Naive B cell (primary cell): ENCODE data around the gene TMEM254. TPM values are rescaled to one million over a fixed set of nuclear protein-coding genes. Genes with fewer than 3 reads are reported as not detected.
"Not testable (repeated sequence)": the region's sequence is repeated elsewhere in the genome, so short reads cannot be mapped to it uniquely, and the experiment has no call there.

ENCODE experiments used
- ATAC-seq, 2 donors: fragments of 150-1000 bp; cut with Tn5 transposase; 2 replicates each; pipeline ENCODE4 v1.10.0; 2021; ENCODE audit warnings: low read depth in 2 of 2, mild to moderate bottlenecking in 2 of 2, moderate library complexity in 2 of 2
- DNase-seq: peaks from one replicate; pipeline ENCODE4 v3.0.0; 2022
- H3K27ac Mint-ChIP-seq, 6 donors: one replicate each; pipeline ENCODE4 v1.8.0; 2020 to 2022; ENCODE audit warnings: mild to moderate bottlenecking in 6 of 6, mixed read lengths in 6 of 6, moderate library complexity in 5 of 6, inconsistent platforms in 2 of 6
- H3K27me3 Mint-ChIP-seq, 3 donors: one replicate each; pipeline ENCODE4 v1.8.0; 2021 to 2022; ENCODE audit warnings: mixed read lengths in 3 of 3, mild to moderate bottlenecking in 1 of 3
- H3K36me3 Mint-ChIP-seq, 2 donors: one replicate each; pipeline ENCODE4 v1.8.0; 2020 to 2022; ENCODE audit warnings: mixed read lengths in 2 of 2, inconsistent platforms in 1 of 2, mild to moderate bottlenecking in 1 of 2
- H3K4me1 Mint-ChIP-seq, 3 donors: one replicate each; pipeline ENCODE4 v1.8.0; 2020 to 2022; ENCODE audit warnings: mixed read lengths in 3 of 3, inconsistent platforms in 1 of 3, mild to moderate bottlenecking in 1 of 3, moderate library complexity in 1 of 3
- H3K4me3 Mint-ChIP-seq, 8 donors: one replicate each; pipeline ENCODE4 v1.8.0; 2020 to 2022; ENCODE audit warnings: mild to moderate bottlenecking in 8 of 8, mixed read lengths in 8 of 8, moderate library complexity in 8 of 8, inconsistent platforms in 2 of 8
- H3K9me3 Mint-ChIP-seq, 7 donors: one replicate each; pipeline ENCODE4 v1.8.0; 2020 to 2022; ENCODE audit warnings: mixed read lengths in 7 of 7, mild to moderate bottlenecking in 5 of 7, inconsistent platforms in 2 of 7, moderate library complexity in 1 of 7
- polyA plus RNA-seq, 6 donors: library from polyadenylated mRNA; unstranded; fragments of 300-500 nt; fragmentation: Illumina TruSeq; gene quantifications; one replicate each; pipeline ENCODE4 v1.2.3, GENCODE V29; 2021; ENCODE audit warnings: low read depth in 6 of 6

The TMEM254 gene
- 10 to 100 TPM; 26.2 to 46.5 (median 36.7) TPM for polyA plus RNA-seq

GRCh38 chr10:80078448-80079311 lies at the start of gene TMEM254:
TSS of gene TMEM254 (plus strand) at chr10:80078665. CDS start at chr10:80078700, 35 bp downstream.
- H3K4me3 Mint-ChIP-seq, result peak within 1 kb of the TSS; percentile 87 to 98 (median 96)
- H3K27ac Mint-ChIP-seq, result peak within 1 kb of the TSS; percentile 89 to 98 (median 98)
- no peaks in the 10 kb centered on the region for H3K36me3 Mint-ChIP-seq
- DNase-seq (peak; percentile 87), ATAC-seq (peak; percentile 85 to 89)
- H3K4me1 Mint-ChIP-seq, result peaks cover 13 to 17% (median 16%) of the 10 kb centered on the region in 3 donors
- H3K9me3 Mint-ChIP-seq, result peaks cover 0 to 2% (median 0%) of the 10 kb centered on the region in 7 donors
- H3K27me3 Mint-ChIP-seq, result no peaks in the 10 kb centered on the region

- peak overlapping the region in 1 of 6 donors; percentile 47 for H3K27ac Mint-ChIP-seq
- H3K27me3 Mint-ChIP-seq, H3K36me3 Mint-ChIP-seq, H3K4me1 Mint-ChIP-seq, H3K9me3 Mint-ChIP-seq: not testable (repeated sequence)
- DNase-seq (peak; percentile 23), ATAC-seq (peak; percentile 81 to 89)
- peak overlapping the region in 1 of 8 donors; percentile 56 for H3K4me3 Mint-ChIP-seq
These were observed 49.3 kb upstream of the TMEM254 start for GRCh38 chr10:80029205-80029604.

- H3K27ac Mint-ChIP-seq, H3K4me1 Mint-ChIP-seq, DNase-seq, H3K27me3 Mint-ChIP-seq, ATAC-seq, H3K9me3 Mint-ChIP-seq, H3K36me3 Mint-ChIP-seq, H3K4me3 Mint-ChIP-seq: not testable (repeated sequence)
These were observed 48.6 kb upstream of the TMEM254 start for GRCh38 chr10:80029865-80030264.

- no peak for ATAC-seq
- peaks cover 0 to 5% (median 5%) of the 10 kb centered on the region in 3 donors for H3K4me1 Mint-ChIP-seq
These were observed 46.0 kb upstream of the TMEM254 start for GRCh38 chr10:80032503-80032902.

GRCh38 chr10:80034766-80035165 lies 43.7 kb upstream of the TMEM254 start:
- not testable (repeated sequence) for H3K36me3 Mint-ChIP-seq, H3K9me3 Mint-ChIP-seq, DNase-seq, H3K4me3 Mint-ChIP-seq, H3K4me1 Mint-ChIP-seq, H3K27me3 Mint-ChIP-seq, ATAC-seq
- H3K27ac Mint-ChIP-seq, result peak overlapping the region in 2 of 6 donors; percentile 15 to 27

More at GRCh38 chr10:80032503-80032902, 46.0 kb upstream of the TMEM254 start:
- Mint-ChIP-seq H3K27ac (no peak overlapping the region), H3K9me3 (no peaks in the 10 kb centered on the region), H3K27me3 (no peaks in the 10 kb centered on the region), H3K4me3 (no peak overlapping the region), H3K36me3 (no peaks in the 10 kb centered on the region)
- DNase-seq, result no peak

- H3K27ac Mint-ChIP-seq, result peak overlapping the region in 1 of 6 donors; percentile 59
- not testable (repeated sequence) for H3K27me3 Mint-ChIP-seq, H3K9me3 Mint-ChIP-seq, DNase-seq, H3K4me1 Mint-ChIP-seq, H3K4me3 Mint-ChIP-seq, H3K36me3 Mint-ChIP-seq, ATAC-seq
These were observed 43.0 kb upstream of the TMEM254 start for GRCh38 chr10:80035430-80035829.

- H3K9me3 Mint-ChIP-seq, H3K27me3 Mint-ChIP-seq, H3K36me3 Mint-ChIP-seq, DNase-seq, ATAC-seq, H3K4me1 Mint-ChIP-seq, H3K27ac Mint-ChIP-seq, H3K4me3 Mint-ChIP-seq: not testable (repeated sequence)
These were observed 41.5 kb upstream of the TMEM254 start for GRCh38 chr10:80036921-80037500.

- not testable (repeated sequence) for H3K36me3 Mint-ChIP-seq, ATAC-seq, H3K9me3 Mint-ChIP-seq, H3K27me3 Mint-ChIP-seq, H3K4me1 Mint-ChIP-seq, DNase-seq, H3K27ac Mint-ChIP-seq, H3K4me3 Mint-ChIP-seq
These were observed 40.2 kb upstream of the TMEM254 start for GRCh38 chr10:80038226-80038625.

- DNase-seq, result no peak
- Mint-ChIP-seq H3K9me3 (no peaks in the 10 kb centered on the region), H3K36me3 (no peaks in the 10 kb centered on the region), H3K4me1 (no peaks in the 10 kb centered on the region), H3K27ac (no peak overlapping the region), H3K27me3 (peaks cover 0 to 7% (median 0%) of the 10 kb centered on the region in 3 donors), H3K4me3 (no peak overlapping the region)
- ATAC-seq, result no peak
These were observed 37.3 kb upstream of the TMEM254 start for GRCh38 chr10:80041162-80041561.

GRCh38 chr10:80044935-80045334 lies 33.5 kb upstream of the TMEM254 start:
- not testable (repeated sequence) for H3K4me3 Mint-ChIP-seq, DNase-seq, ATAC-seq, H3K27ac Mint-ChIP-seq, H3K9me3 Mint-ChIP-seq, H3K4me1 Mint-ChIP-seq, H3K27me3 Mint-ChIP-seq, H3K36me3 Mint-ChIP-seq

- DNase-seq (peak; percentile 71), ATAC-seq (peak; percentile 96 to 97)
- H3K27me3 Mint-ChIP-seq, result peaks cover 0 to 8% (median 0%) of the 10 kb centered on the region in 3 donors
- H3K27ac Mint-ChIP-seq, result peak overlapping the region in 2 of 6 donors; percentile 15 to 65
- no peak overlapping the region for H3K4me3 Mint-ChIP-seq
- H3K36me3 Mint-ChIP-seq, result no peaks in the 10 kb centered on the region
- no peaks in the 10 kb centered on the region for H3K9me3 Mint-ChIP-seq
- H3K4me1 Mint-ChIP-seq, result no peaks in the 10 kb centered on the region
These were observed 31.6 kb upstream of the TMEM254 start for GRCh38 chr10:80046629-80047441.

- peaks cover 0 to 8% (median 0%) of the 10 kb centered on the region in 3 donors for H3K27me3 Mint-ChIP-seq
- no peak for DNase-seq
- H3K27ac Mint-ChIP-seq, result no peak overlapping the region
- H3K4me1 Mint-ChIP-seq, result no peaks in the 10 kb centered on the region
- no peaks in the 10 kb centered on the region for H3K9me3 Mint-ChIP-seq
- no peak overlapping the region for H3K4me3 Mint-ChIP-seq
- no peak for ATAC-seq
- no peaks in the 10 kb centered on the region for H3K36me3 Mint-ChIP-seq
These were observed 27.7 kb upstream of the TMEM254 start for GRCh38 chr10:80050752-80051151.

GRCh38 chr10:80051993-80052392 lies 26.5 kb upstream of the TMEM254 start:
- H3K9me3 Mint-ChIP-seq, result no peaks in the 10 kb centered on the region
- no peak overlapping the region for H3K4me3 Mint-ChIP-seq
- no peak for DNase-seq
- peaks cover 0 to 6% (median 0%) of the 10 kb centered on the region in 3 donors for H3K27me3 Mint-ChIP-seq
- H3K27ac Mint-ChIP-seq, result no peak overlapping the region
- no peak for ATAC-seq
- no peaks in the 10 kb centered on the region for H3K4me1 Mint-ChIP-seq
- no peaks in the 10 kb centered on the region for H3K36me3 Mint-ChIP-seq
